Neutrophil (primary cell): Measurements from ENCODE around the gene TEX26.

Experiments used
- H3K27ac ChIP-seq: fragments of 200-600 bp; sonication (generic); 2 replicates; pipeline ENCODE4 v1.5.1; 2016; ENCODE audit warnings: mild to moderate bottlenecking, moderate library complexity
- H3K27me3 ChIP-seq: fragments of 200-600 bp; sonication (generic); 2 replicates; pipeline ENCODE4 v1.6.0; 2016; ENCODE audit warnings: mild to moderate bottlenecking
- H3K36me3 ChIP-seq: fragments of 200-600 bp; sonication (generic); 2 replicates; pipeline ENCODE4 v1.5.1; 2017
- H3K4me1 ChIP-seq, 2 experiments: fragments of 200-600 bp in 1 of 2; sonication (generic) in 1 of 2; 1 replicate in 1 of 2; 2 replicates in 1 of 2; pipeline versions ENCODE4 v1.5.1 to v1.6.1; 2013 to 2016; ENCODE audit warnings: low read depth in 1 of 2, low read length in 1 of 2, mild to moderate bottlenecking in 1 of 2, moderate library complexity in 1 of 2; ENCODE audit not compliant: control insufficient read depth in 1 of 2, insufficient read depth in 1 of 2
- H3K4me3 ChIP-seq, 2 experiments: fragments of 200-600 bp in 1 of 2; sonication (generic) in 1 of 2; 1 replicate in 1 of 2; 2 replicates in 1 of 2; pipeline ENCODE4 v1.5.1; 2013 to 2016; ENCODE audit warnings: low read depth in 1 of 2, low read length in 1 of 2, mild to moderate bottlenecking in 1 of 2, moderate library complexity in 1 of 2
- H3K9me3 ChIP-seq: fragments of 200-600 bp; sonication (generic); 2 replicates; pipeline ENCODE4 v1.5.1; 2016
- CTCF ChIP-seq: fragments of 200-600 bp; sonication (generic); IDR thresholded peaks from 2 replicates; pipeline ENCODE4 v1.5.1; 2016; ENCODE audit warnings: antibody characterized with exemption

TEX26 gene

GRCh38 chr13:30957258-30957943 is 24.9 kb downstream of the TEX26 start:
- no peak for TF ChIP-seq CTCF

GRCh38 chr13:30959678-30960077 is 27.2 kb downstream of the TEX26 start:
- H3K9me3 ChIP-seq: no peaks in the 10 kb centered on the region

More at GRCh38 chr13:30957258-30957943, 24.9 kb downstream of the TEX26 start:
- H3K4me1 ChIP-seq: no peaks in the 10 kb centered on the region
- H3K27me3 ChIP-seq: peaks cover 31% of the 10 kb centered on the region
- no peaks in the 10 kb centered on the region for H3K36me3 ChIP-seq
- no peak overlapping the region for H3K27ac ChIP-seq
- H3K9me3 ChIP-seq: no peaks in the 10 kb centered on the region
- H3K4me3 ChIP-seq: no peak overlapping the region

GRCh38 chr13:30963791-30964190 is 31.3 kb downstream of the TEX26 start:
- no peaks in the 10 kb centered on the region for H3K9me3 ChIP-seq
- no peak overlapping the region for H3K4me3 ChIP-seq
- no peaks in the 10 kb centered on the region for H3K4me1 ChIP-seq
- H3K36me3 ChIP-seq: no peaks in the 10 kb centered on the region
- no peak for TF ChIP-seq CTCF
- peaks cover 29% of the 10 kb centered on the region for H3K27me3 ChIP-seq
- H3K27ac ChIP-seq: no peak overlapping the region

More at GRCh38 chr13:30959678-30960077, 27.2 kb downstream of the TEX26 start:
- Histone ChIP-seq H3K36me3 (no peaks in the 10 kb centered on the region), H3K4me1 (no peaks in the 10 kb centered on the region), H3K27ac (no peak overlapping the region), H3K27me3 (peaks cover 26% of the 10 kb centered on the region), H3K4me3 (no peak overlapping the region)
- TF ChIP-seq CTCF: no peak

- Histone ChIP-seq H3K4me1 (no peaks in the 10 kb centered on the region), H3K27ac (no peak overlapping the region), H3K36me3 (no peaks in the 10 kb centered on the region), H3K9me3 (no peaks in the 10 kb centered on the region), H3K4me3 (no peak overlapping the region), H3K27me3 (peaks cover 36% of the 10 kb centered on the region)
- no peak for TF ChIP-seq CTCF
Observed at GRCh38 chr13:30965380-30965779, 32.9 kb downstream of the TEX26 start.

GRCh38 chr13:30966101-30966500 is 33.6 kb downstream of the TEX26 start:
- no peaks in the 10 kb centered on the region for H3K9me3 ChIP-seq
- no peak overlapping the region for H3K4me3 ChIP-seq
- peaks cover 43% of the 10 kb centered on the region for H3K27me3 ChIP-seq
- TF ChIP-seq CTCF: no peak
- no peaks in the 10 kb centered on the region for H3K4me1 ChIP-seq
- no peaks in the 10 kb centered on the region for H3K36me3 ChIP-seq
- H3K27ac ChIP-seq: no peak overlapping the region
